HCT116 (cell line): ENCODE results near the gene CPTP. TPM values are rescaled to one million over a fixed set of nuclear protein-coding genes. Genes with fewer than 3 reads are reported as not detected.
A peak's percentile ranks its signal among the peaks of the same experiment; 100 is the strongest.

Source experiments
- ATAC-seq: fragments of 200-7000 bp; cut with Tn5 transposase; 2 replicates; pipeline ENCODE4 v1.9.1; 2020; ENCODE audit warnings: mild to moderate bottlenecking, moderate library complexity
- BruUV-seq: library from RNA; stranded (reverse); fragments of 400-500 nt; replicated peaks from 2 replicates; lab custom pipeline; 2021; lab: Mats Ljungman, UMichigan
- CTCF ChIA-PET: fragments of 300-600 bp; sonication (Branson Sonifier 250); formaldehyde crosslinking; loops from one replicate; lab custom pipeline; 2021; ENCODE audit warnings: antibody characterized with exemption; lab: Charles Lee
- POLR2A ChIA-PET: fragments of 300-600, 350-600 bp; sonication (Branson Sonifier 250); formaldehyde crosslinking; loops from one replicate; lab custom pipeline; 2021; ENCODE audit warnings: antibody characterized with exemption; lab: Charles Lee
- RAD21 ChIA-PET, 2 experiments: fragments of 300-600 bp; sonication (Branson Sonifier 250); formaldehyde crosslinking; loops; one replicate each; lab custom pipeline; 2023; ENCODE audit warnings: low total read pairs in 2 of 2; ENCODE audit not compliant: uncharacterized antibody in 2 of 2, unreplicated experiment in 2 of 2, low non-redundant PET in 1 of 2; lab: Charles Lee
- DNase-seq: peaks from one replicate; pipeline ENCODE4 v3.0.0-alpha.2; 2010; ENCODE audit warnings: low read depth, low spot score
- H2AFZ ChIP-seq: fragments of 200-600 bp; shearing (Covaris generic), sonication (generic); 2 replicates; pipeline ENCODE4 v1.6.1; 2017; ENCODE audit warnings: low read depth, mixed run types, mixed read lengths, antibody characterized with exemption, low read length; ENCODE audit not compliant: poor library complexity, severe bottlenecking
- H3K27ac ChIP-seq: 2 replicates; pipeline ENCODE4 v1.5.1; 2012; ENCODE audit warnings: low read depth, low read length
- H3K27me3 ChIP-seq: fragments of 200-600 bp; sonication (generic); 2 replicates; pipeline ENCODE4 v1.6.1; 2016; ENCODE audit warnings: mixed run types, low read length, mixed read lengths; ENCODE audit not compliant: insufficient read depth
- H3K36me3 ChIP-seq, 2 experiments: fragments of 200-500 bp in 1 of 2; fragments of 200-600 bp in 1 of 2; sonication (Bioruptor generic) in 1 of 2; sonication (generic) in 1 of 2; 2 replicates each; pipeline versions ENCODE4 v1.5.1 to v1.6.1; 2014 to 2016; ENCODE audit warnings: low read length in 2 of 2, inconsistent platforms in 1 of 2, mixed read lengths in 1 of 2, mixed run types in 1 of 2; ENCODE audit not compliant: insufficient read depth in 2 of 2, control insufficient read depth in 1 of 2
- H3K4me1 ChIP-seq, 2 experiments: fragments of 200-600 bp in 1 of 2; sonication (generic) in 1 of 2; 2 replicates each; pipeline versions ENCODE4 v1.5.1 to v1.6.1; 2012 to 2017; ENCODE audit warnings: low read length in 2 of 2, inconsistent platforms in 1 of 2, mild to moderate bottlenecking in 1 of 2, mixed read lengths in 1 of 2, mixed run types in 1 of 2, moderate library complexity in 1 of 2; ENCODE audit not compliant: insufficient read depth in 2 of 2, control insufficient read depth in 1 of 2
- H3K4me2 ChIP-seq: fragments of 200-600 bp; sonication (generic); 2 replicates; pipeline ENCODE4 v1.6.1; 2017; ENCODE audit warnings: mixed run types, low read length, mixed read lengths
- H3K4me3 ChIP-seq, 2 experiments: fragments of 200-600 bp in 1 of 2; sonication (generic) in 1 of 2; replicated peaks in 1 of 2; 2 replicates each; pipeline ENCODE4 v1.5.1; 2011 to 2016; ENCODE audit warnings: low read length in 2 of 2, control low read depth in 1 of 2, low read depth in 1 of 2, mild to moderate bottlenecking in 1 of 2, mixed read lengths in 1 of 2, mixed run types in 1 of 2
- H3K79me2 ChIP-seq: fragments of 200-600 bp; sonication (generic); 2 replicates; pipeline ENCODE4 v1.6.1; 2017; ENCODE audit warnings: mild to moderate bottlenecking, mixed run types, low read length, moderate library complexity, mixed read lengths; ENCODE audit not compliant: insufficient read depth
- H3K9ac ChIP-seq: fragments of 200-600 bp; sonication (generic); 2 replicates; pipeline ENCODE4 v1.6.1; 2016; ENCODE audit warnings: low read length, mixed read lengths
- H3K9me2 ChIP-seq: fragments of 200-600 bp; sonication (generic), shearing (Covaris generic); 2 replicates; pipeline ENCODE4 v1.6.1; 2017; ENCODE audit warnings: mixed run types, mild to moderate bottlenecking, moderate library complexity; ENCODE audit not compliant: insufficient read depth
- H3K9me3 ChIP-seq, 2 experiments: fragments of 200-500 bp in 1 of 2; fragments of 200-600 bp in 1 of 2; sonication (Bioruptor generic) in 1 of 2; sonication (generic) in 1 of 2; 2 replicates each; pipeline ENCODE4 v1.6.1; 2014 to 2017; ENCODE audit warnings: low read length in 2 of 2, mixed read lengths in 2 of 2, inconsistent platforms in 1 of 2, low read depth in 1 of 2, mild to moderate bottlenecking in 1 of 2, mixed run types in 1 of 2, moderate library complexity in 1 of 2; ENCODE audit not compliant: control insufficient read depth in 1 of 2, insufficient read depth in 1 of 2
- H4K20me1 ChIP-seq: fragments of 200-600 bp; sonication (generic), shearing (Covaris generic); 2 replicates; pipeline ENCODE4 v1.6.1; 2017; ENCODE audit warnings: mixed run types, mild to moderate bottlenecking, moderate library complexity; ENCODE audit not compliant: insufficient read depth
- CEBPB ChIP-seq: IDR thresholded peaks from 2 replicates; pipeline ENCODE4 v1.6.1; 2012; ENCODE audit warnings: low read depth
- EGR1 ChIP-seq: IDR thresholded peaks from 2 replicates; pipeline ENCODE4 v1.6.1; 2012; ENCODE audit warnings: low read depth
- ELF1 ChIP-seq: IDR thresholded peaks from 2 replicates; pipeline ENCODE4 v1.6.1; 2012; ENCODE audit warnings: low read depth, borderline replicate concordance
- EZH2 ChIP-seq: fragments of 200-600 bp; sonication (generic); IDR thresholded peaks from 2 replicates; pipeline ENCODE4 v1.6.1; 2017; ENCODE audit warnings: antibody characterized with exemption, mixed run types
- JUND ChIP-seq: IDR thresholded peaks from 2 replicates; pipeline ENCODE4 v1.6.1; 2012
- POLR2AphosphoS5 ChIP-seq: IDR thresholded peaks from 2 replicates; pipeline ENCODE4 v1.6.1; 2011; ENCODE audit warnings: mild to moderate bottlenecking, low read depth, low read length, moderate library complexity
- RAD21 ChIP-seq: IDR thresholded peaks from 2 replicates; pipeline ENCODE4 v1.6.1; 2012; ENCODE audit warnings: low read depth, mild to moderate bottlenecking
- SIN3A ChIP-seq: IDR thresholded peaks from 2 replicates; pipeline ENCODE4 v1.6.1; 2012; ENCODE audit warnings: low read depth
- SP1 ChIP-seq: IDR thresholded peaks from 2 replicates; pipeline ENCODE4 v1.6.1; 2012; ENCODE audit warnings: low read depth
- SRF ChIP-seq: IDR thresholded peaks from 2 replicates; pipeline ENCODE4 v1.6.1; 2012; ENCODE audit warnings: low read depth
- YY1 ChIP-seq: IDR thresholded peaks from 2 replicates; pipeline ENCODE4 v1.6.1; 2011; ENCODE audit warnings: low read length, low read depth, moderate library complexity, mild to moderate bottlenecking; ENCODE audit not compliant: insufficient replicate concordance; ENCODE audit errors: extremely low read depth
- ZNF274 ChIP-seq: fragments of 200-500 bp; sonication (Bioruptor generic); IDR thresholded peaks from 2 replicates; pipeline ENCODE4 v1.6.1; 2014; ENCODE audit warnings: mild to moderate bottlenecking, low read depth, low read length, inconsistent platforms
- intact Hi-C: fragments of 100-400 bp; cut with micrococcal nuclease; formaldehyde crosslinking; loops from 2 replicates; pipeline ENCODE4 v1.10.0; 2022
- total RNA-seq: library from RNA; stranded (reverse); gene quantifications from one replicate; pipeline ENCODE4 v1.2.1, GENCODE V29; 2021; ENCODE audit not compliant: unreplicated experiment
- TF ChIP-seq, protein P1 (sequence below): IDR thresholded peaks from 2 replicates; pipeline ENCODE4 v1.6.1; 2012
- TF ChIP-seq, protein P2 (sequence below): IDR thresholded peaks from 2 replicates; pipeline ENCODE4 v1.6.1; 2012; ENCODE audit warnings: low read depth
- TF ChIP-seq, protein P3 (sequence below): IDR thresholded peaks from 2 replicates; pipeline ENCODE4 v1.6.1; 2012
- TF ChIP-seq, protein P4 (sequence below): IDR thresholded peaks from 2 replicates; pipeline ENCODE4 v1.6.1; 2011; ENCODE audit warnings: mild to moderate bottlenecking, low read length, moderate library complexity; ENCODE audit not compliant: insufficient replicate concordance; ENCODE audit errors: extremely low read depth
- TF ChIP-seq, protein P5 (sequence below), 3 experiments: fragments of 200-600 bp in 1 of 3; sonication (generic) in 1 of 3; IDR thresholded peaks in 2 of 3; conservative IDR thresholded peaks in 1 of 3; 2 replicates each; pipeline ENCODE4 v1.5.1; 2012 to 2017; ENCODE audit warnings: low read depth in 2 of 3, low read length in 2 of 3, antibody characterized with exemption in 1 of 3, borderline replicate concordance in 1 of 3, control low read depth in 1 of 3, mild to moderate bottlenecking in 1 of 3, mixed read lengths in 1 of 3, mixed run types in 1 of 3, moderate library complexity in 1 of 3; ENCODE audit not compliant: insufficient read depth in 1 of 3

Gene CPTP
- total RNA-seq, 1 experiment from 2014 or later, result 16.3 TPM

DNA sequence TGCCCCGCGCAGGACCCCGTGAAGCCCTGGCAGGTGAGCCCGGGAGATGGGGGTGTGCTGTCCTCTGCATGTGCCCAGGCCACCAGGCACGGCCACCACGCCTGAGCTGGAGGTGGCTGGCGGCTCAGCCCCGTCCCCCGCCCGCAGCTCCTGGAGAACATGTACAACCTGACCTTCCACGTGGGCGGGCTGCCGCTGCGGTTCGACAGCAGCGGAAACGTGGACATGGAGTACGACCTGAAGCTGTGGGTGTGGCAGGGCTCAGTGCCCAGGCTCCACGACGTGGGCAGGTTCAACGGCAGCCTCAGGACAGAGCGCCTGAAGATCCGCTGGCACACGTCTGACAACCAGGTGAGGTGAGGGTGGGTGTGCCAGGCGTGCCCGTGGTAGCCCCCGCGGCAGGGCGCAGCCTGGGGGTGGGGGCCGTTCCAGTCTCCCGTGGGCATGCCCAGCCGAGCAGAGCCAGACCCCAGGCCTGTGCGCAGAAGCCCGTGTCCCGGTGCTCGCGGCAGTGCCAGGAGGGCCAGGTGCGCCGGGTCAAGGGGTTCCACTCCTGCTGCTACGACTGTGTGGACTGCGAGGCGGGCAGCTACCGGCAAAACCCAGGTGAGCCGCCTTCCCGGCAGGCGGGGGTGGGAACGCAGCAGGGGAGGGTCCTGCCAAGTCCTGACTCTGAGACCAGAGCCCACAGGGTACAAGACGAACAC, 8.3 kb downstream of the CPTP start:
- H3K4me3 ChIP-seq, result no peak overlapping the region
- H3K27ac ChIP-seq, result peak overlapping the region; percentile 10; the same call in 1 of the 2 replicates
- intact Hi-C loops, result no loop called here
- H3K9me3 ChIP-seq, result no peaks in the 10 kb centered on the region
- DNase-seq (no peak), ATAC-seq (peak; percentile 17)
- H3K9ac ChIP-seq, result peak overlapping the region; percentile 20; the same call in 1 of the 2 replicates
- peaks cover 4% of the 10 kb centered on the region; the same call in 1 of the 2 replicates for H4K20me1 ChIP-seq
- H3K36me3 ChIP-seq, result peaks cover 0 to 10% of the 10 kb centered on the region in 2 experiments; a peak in 1 of 4 replicates
- BruUV-seq, result no TSS peak
- no peak overlapping the region for H2AFZ ChIP-seq
- no peaks in the 10 kb centered on the region for H3K9me2 ChIP-seq
- ChIA-PET CTCF (no interaction called here), POLR2A (interaction anchor here (0.6 kb wide), 1 partner anchor 42 kb away, joined by 3 read pairs; the partner anchor contains the start of gene AURKAIP1), RAD21 (no interaction called here)
- H3K79me2 ChIP-seq, result peaks cover 7% of the 10 kb centered on the region; the same call in 1 of the 2 replicates
- peak overlapping the region; percentile 44 for H3K4me2 ChIP-seq
- peak; percentile 57 for TF ChIP-seq POLR2AphosphoS5
- no peak for TF ChIP-seq SP1
- no peak; the same call in 1 of the 2 replicates for TF ChIP-seq EGR1
- TF ChIP-seq EZH2, result no peak
- no peak for TF ChIP-seq JUND
- TF ChIP-seq, protein P1, sequence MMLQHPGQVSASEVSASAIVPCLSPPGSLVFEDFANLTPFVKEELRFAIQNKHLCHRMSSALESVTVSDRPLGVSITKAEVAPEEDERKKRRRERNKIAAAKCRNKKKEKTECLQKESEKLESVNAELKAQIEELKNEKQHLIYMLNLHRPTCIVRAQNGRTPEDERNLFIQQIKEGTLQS, result no peak
- no peak for TF ChIP-seq YY1
- TF ChIP-seq, protein P2, sequence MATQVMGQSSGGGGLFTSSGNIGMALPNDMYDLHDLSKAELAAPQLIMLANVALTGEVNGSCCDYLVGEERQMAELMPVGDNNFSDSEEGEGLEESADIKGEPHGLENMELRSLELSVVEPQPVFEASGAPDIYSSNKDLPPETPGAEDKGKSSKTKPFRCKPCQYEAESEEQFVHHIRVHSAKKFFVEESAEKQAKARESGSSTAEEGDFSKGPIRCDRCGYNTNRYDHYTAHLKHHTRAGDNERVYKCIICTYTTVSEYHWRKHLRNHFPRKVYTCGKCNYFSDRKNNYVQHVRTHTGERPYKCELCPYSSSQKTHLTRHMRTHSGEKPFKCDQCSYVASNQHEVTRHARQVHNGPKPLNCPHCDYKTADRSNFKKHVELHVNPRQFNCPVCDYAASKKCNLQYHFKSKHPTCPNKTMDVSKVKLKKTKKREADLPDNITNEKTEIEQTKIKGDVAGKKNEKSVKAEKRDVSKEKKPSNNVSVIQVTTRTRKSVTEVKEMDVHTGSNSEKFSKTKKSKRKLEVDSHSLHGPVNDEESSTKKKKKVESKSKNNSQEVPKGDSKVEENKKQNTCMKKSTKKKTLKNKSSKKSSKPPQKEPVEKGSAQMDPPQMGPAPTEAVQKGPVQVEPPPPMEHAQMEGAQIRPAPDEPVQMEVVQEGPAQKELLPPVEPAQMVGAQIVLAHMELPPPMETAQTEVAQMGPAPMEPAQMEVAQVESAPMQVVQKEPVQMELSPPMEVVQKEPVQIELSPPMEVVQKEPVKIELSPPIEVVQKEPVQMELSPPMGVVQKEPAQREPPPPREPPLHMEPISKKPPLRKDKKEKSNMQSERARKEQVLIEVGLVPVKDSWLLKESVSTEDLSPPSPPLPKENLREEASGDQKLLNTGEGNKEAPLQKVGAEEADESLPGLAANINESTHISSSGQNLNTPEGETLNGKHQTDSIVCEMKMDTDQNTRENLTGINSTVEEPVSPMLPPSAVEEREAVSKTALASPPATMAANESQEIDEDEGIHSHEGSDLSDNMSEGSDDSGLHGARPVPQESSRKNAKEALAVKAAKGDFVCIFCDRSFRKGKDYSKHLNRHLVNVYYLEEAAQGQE, result no peak
- TF ChIP-seq, protein P3, sequence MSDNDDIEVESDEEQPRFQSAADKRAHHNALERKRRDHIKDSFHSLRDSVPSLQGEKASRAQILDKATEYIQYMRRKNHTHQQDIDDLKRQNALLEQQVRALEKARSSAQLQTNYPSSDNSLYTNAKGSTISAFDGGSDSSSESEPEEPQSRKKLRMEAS, result peak; percentile 66
- TF ChIP-seq ELF1, result no peak
- no peak for TF ChIP-seq RAD21
- TF ChIP-seq CEBPB, result no peak
- TF ChIP-seq SIN3A, result no peak
- TF ChIP-seq, protein P4, sequence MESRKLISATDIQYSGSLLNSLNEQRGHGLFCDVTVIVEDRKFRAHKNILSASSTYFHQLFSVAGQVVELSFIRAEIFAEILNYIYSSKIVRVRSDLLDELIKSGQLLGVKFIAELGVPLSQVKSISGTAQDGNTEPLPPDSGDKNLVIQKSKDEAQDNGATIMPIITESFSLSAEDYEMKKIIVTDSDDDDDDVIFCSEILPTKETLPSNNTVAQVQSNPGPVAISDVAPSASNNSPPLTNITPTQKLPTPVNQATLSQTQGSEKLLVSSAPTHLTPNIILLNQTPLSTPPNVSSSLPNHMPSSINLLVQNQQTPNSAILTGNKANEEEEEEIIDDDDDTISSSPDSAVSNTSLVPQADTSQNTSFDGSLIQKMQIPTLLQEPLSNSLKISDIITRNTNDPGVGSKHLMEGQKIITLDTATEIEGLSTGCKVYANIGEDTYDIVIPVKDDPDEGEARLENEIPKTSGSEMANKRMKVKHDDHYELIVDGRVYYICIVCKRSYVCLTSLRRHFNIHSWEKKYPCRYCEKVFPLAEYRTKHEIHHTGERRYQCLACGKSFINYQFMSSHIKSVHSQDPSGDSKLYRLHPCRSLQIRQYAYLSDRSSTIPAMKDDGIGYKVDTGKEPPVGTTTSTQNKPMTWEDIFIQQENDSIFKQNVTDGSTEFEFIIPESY, result no peak
- no peak for TF ChIP-seq SRF
- TF ChIP-seq, protein P5, sequence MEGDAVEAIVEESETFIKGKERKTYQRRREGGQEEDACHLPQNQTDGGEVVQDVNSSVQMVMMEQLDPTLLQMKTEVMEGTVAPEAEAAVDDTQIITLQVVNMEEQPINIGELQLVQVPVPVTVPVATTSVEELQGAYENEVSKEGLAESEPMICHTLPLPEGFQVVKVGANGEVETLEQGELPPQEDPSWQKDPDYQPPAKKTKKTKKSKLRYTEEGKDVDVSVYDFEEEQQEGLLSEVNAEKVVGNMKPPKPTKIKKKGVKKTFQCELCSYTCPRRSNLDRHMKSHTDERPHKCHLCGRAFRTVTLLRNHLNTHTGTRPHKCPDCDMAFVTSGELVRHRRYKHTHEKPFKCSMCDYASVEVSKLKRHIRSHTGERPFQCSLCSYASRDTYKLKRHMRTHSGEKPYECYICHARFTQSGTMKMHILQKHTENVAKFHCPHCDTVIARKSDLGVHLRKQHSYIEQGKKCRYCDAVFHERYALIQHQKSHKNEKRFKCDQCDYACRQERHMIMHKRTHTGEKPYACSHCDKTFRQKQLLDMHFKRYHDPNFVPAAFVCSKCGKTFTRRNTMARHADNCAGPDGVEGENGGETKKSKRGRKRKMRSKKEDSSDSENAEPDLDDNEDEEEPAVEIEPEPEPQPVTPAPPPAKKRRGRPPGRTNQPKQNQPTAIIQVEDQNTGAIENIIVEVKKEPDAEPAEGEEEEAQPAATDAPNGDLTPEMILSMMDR (IDR thresholded peaks at IDR 0.05 in 2 of 3, conservative IDR thresholded peaks at IDR 0.05 in 1 of 3; ENCODE audit: borderline replicate concordance in 1 of 3, insufficient read depth in 1 of 3, low read depth in 2 of 3, low read length in 2 of 3), result no peak
- TF ChIP-seq ZNF274, result no peak
- peaks cover 10 to 41% of the 10 kb centered on the region in 2 experiments; a peak in 3 of 4 replicates for H3K4me1 ChIP-seq
- no peaks in the 10 kb centered on the region for H3K27me3 ChIP-seq
